HCT116 (cell line): Measurements from ENCODE around the gene RASA2. TPM values are rescaled to one million over a fixed set of nuclear protein-coding genes. Genes with fewer than 3 reads are reported as not detected.
"Not testable (repeated sequence)": the region's sequence is repeated elsewhere in the genome, so short reads cannot be mapped to it uniquely, and the experiment has no call there.

Source experiments
- ATAC-seq: fragments of 200-7000 bp; cut with Tn5 transposase; 2 replicates; pipeline ENCODE4 v1.9.1; 2020; ENCODE audit warnings: mild to moderate bottlenecking, moderate library complexity
- BruUV-seq: library from RNA; stranded (reverse); fragments of 400-500 nt; replicated peaks from 2 replicates; lab custom pipeline; 2021; lab: Mats Ljungman, UMichigan
- CTCF ChIA-PET: fragments of 300-600 bp; sonication (Branson Sonifier 250); formaldehyde crosslinking; loops from one replicate; lab custom pipeline; 2021; ENCODE audit warnings: antibody characterized with exemption; lab: Charles Lee
- POLR2A ChIA-PET: fragments of 300-600, 350-600 bp; sonication (Branson Sonifier 250); formaldehyde crosslinking; loops from one replicate; lab custom pipeline; 2021; ENCODE audit warnings: antibody characterized with exemption; lab: Charles Lee
- RAD21 ChIA-PET, 2 experiments: fragments of 300-600 bp; sonication (Branson Sonifier 250); formaldehyde crosslinking; loops; one replicate each; lab custom pipeline; 2023; ENCODE audit warnings: low total read pairs in 2 of 2; ENCODE audit not compliant: uncharacterized antibody in 2 of 2, unreplicated experiment in 2 of 2, low non-redundant PET in 1 of 2; lab: Charles Lee
- DNase-seq: peaks from one replicate; pipeline ENCODE4 v3.0.0-alpha.2; 2010; ENCODE audit warnings: low read depth, low spot score
- H2AFZ ChIP-seq: fragments of 200-600 bp; shearing (Covaris generic), sonication (generic); 2 replicates; pipeline ENCODE4 v1.6.1; 2017; ENCODE audit warnings: low read depth, mixed run types, mixed read lengths, antibody characterized with exemption, low read length; ENCODE audit not compliant: poor library complexity, severe bottlenecking
- H3K27ac ChIP-seq: 2 replicates; pipeline ENCODE4 v1.5.1; 2012; ENCODE audit warnings: low read depth, low read length
- H3K27me3 ChIP-seq: fragments of 200-600 bp; sonication (generic); 2 replicates; pipeline ENCODE4 v1.6.1; 2016; ENCODE audit warnings: mixed run types, low read length, mixed read lengths; ENCODE audit not compliant: insufficient read depth
- H3K36me3 ChIP-seq, 2 experiments: fragments of 200-500 bp in 1 of 2; fragments of 200-600 bp in 1 of 2; sonication (Bioruptor generic) in 1 of 2; sonication (generic) in 1 of 2; 2 replicates each; pipeline versions ENCODE4 v1.5.1 to v1.6.1; 2014 to 2016; ENCODE audit warnings: low read length in 2 of 2, inconsistent platforms in 1 of 2, mixed read lengths in 1 of 2, mixed run types in 1 of 2; ENCODE audit not compliant: insufficient read depth in 2 of 2, control insufficient read depth in 1 of 2
- H3K4me1 ChIP-seq, 2 experiments: fragments of 200-600 bp in 1 of 2; sonication (generic) in 1 of 2; 2 replicates each; pipeline versions ENCODE4 v1.5.1 to v1.6.1; 2012 to 2017; ENCODE audit warnings: low read length in 2 of 2, inconsistent platforms in 1 of 2, mild to moderate bottlenecking in 1 of 2, mixed read lengths in 1 of 2, mixed run types in 1 of 2, moderate library complexity in 1 of 2; ENCODE audit not compliant: insufficient read depth in 2 of 2, control insufficient read depth in 1 of 2
- H3K4me2 ChIP-seq: fragments of 200-600 bp; sonication (generic); 2 replicates; pipeline ENCODE4 v1.6.1; 2017; ENCODE audit warnings: mixed run types, low read length, mixed read lengths
- H3K4me3 ChIP-seq, 2 experiments: fragments of 200-600 bp in 1 of 2; sonication (generic) in 1 of 2; replicated peaks in 1 of 2; 2 replicates each; pipeline ENCODE4 v1.5.1; 2011 to 2016; ENCODE audit warnings: low read length in 2 of 2, control low read depth in 1 of 2, low read depth in 1 of 2, mild to moderate bottlenecking in 1 of 2, mixed read lengths in 1 of 2, mixed run types in 1 of 2
- H3K79me2 ChIP-seq: fragments of 200-600 bp; sonication (generic); 2 replicates; pipeline ENCODE4 v1.6.1; 2017; ENCODE audit warnings: mild to moderate bottlenecking, mixed run types, low read length, moderate library complexity, mixed read lengths; ENCODE audit not compliant: insufficient read depth
- H3K9ac ChIP-seq: fragments of 200-600 bp; sonication (generic); 2 replicates; pipeline ENCODE4 v1.6.1; 2016; ENCODE audit warnings: low read length, mixed read lengths
- H3K9me2 ChIP-seq: fragments of 200-600 bp; sonication (generic), shearing (Covaris generic); 2 replicates; pipeline ENCODE4 v1.6.1; 2017; ENCODE audit warnings: mixed run types, mild to moderate bottlenecking, moderate library complexity; ENCODE audit not compliant: insufficient read depth
- H3K9me3 ChIP-seq, 2 experiments: fragments of 200-500 bp in 1 of 2; fragments of 200-600 bp in 1 of 2; sonication (Bioruptor generic) in 1 of 2; sonication (generic) in 1 of 2; 2 replicates each; pipeline ENCODE4 v1.6.1; 2014 to 2017; ENCODE audit warnings: low read length in 2 of 2, mixed read lengths in 2 of 2, inconsistent platforms in 1 of 2, low read depth in 1 of 2, mild to moderate bottlenecking in 1 of 2, mixed run types in 1 of 2, moderate library complexity in 1 of 2; ENCODE audit not compliant: control insufficient read depth in 1 of 2, insufficient read depth in 1 of 2
- H4K20me1 ChIP-seq: fragments of 200-600 bp; sonication (generic), shearing (Covaris generic); 2 replicates; pipeline ENCODE4 v1.6.1; 2017; ENCODE audit warnings: mixed run types, mild to moderate bottlenecking, moderate library complexity; ENCODE audit not compliant: insufficient read depth
- EGR1 ChIP-seq: IDR thresholded peaks from 2 replicates; pipeline ENCODE4 v1.6.1; 2012; ENCODE audit warnings: low read depth
- JUND ChIP-seq: IDR thresholded peaks from 2 replicates; pipeline ENCODE4 v1.6.1; 2012
- MAX ChIP-seq: IDR thresholded peaks from 2 replicates; pipeline ENCODE4 v1.6.1; 2012
- TCF7L2 ChIP-seq: IDR thresholded peaks from 2 replicates; pipeline ENCODE4 v1.7.0; 2011; ENCODE audit warnings: borderline replicate concordance, inconsistent platforms; ENCODE audit not compliant: insufficient read depth, insufficient read length; ENCODE audit errors: extremely low read depth
- ZFX ChIP-seq: fragments of 450-650 bp; IDR thresholded peaks from 2 replicates; pipeline ENCODE4 v1.6.1; 2017
- intact Hi-C: fragments of 100-400 bp; cut with micrococcal nuclease; formaldehyde crosslinking; loops from 2 replicates; pipeline ENCODE4 v1.10.0; 2022
- total RNA-seq: library from RNA; stranded (reverse); gene quantifications from one replicate; pipeline ENCODE4 v1.2.1, GENCODE V29; 2021; ENCODE audit not compliant: unreplicated experiment

The RASA2 gene
- total RNA-seq, 1 experiment from 2014 or later, result 12.8 TPM

GRCh38 chr3:141493184-141493583 is 6.4 kb downstream of the RASA2 start:
- POLR2A ChIA-PET, result no interaction called here

GRCh38 chr3:141497589-141497988 is 10.8 kb downstream of the RASA2 start:
- BruUV-seq, H2AFZ ChIP-seq, CTCF ChIA-PET, H3K27me3 ChIP-seq, H4K20me1 ChIP-seq, H3K4me3 ChIP-seq, H3K4me1 ChIP-seq, DNase-seq, H3K9me3 ChIP-seq, H3K9me2 ChIP-seq, RAD21 ChIA-PET, intact Hi-C loops, H3K9ac ChIP-seq, H3K4me2 ChIP-seq, H3K36me3 ChIP-seq, POLR2A ChIA-PET, H3K27ac ChIP-seq, ATAC-seq: not testable (repeated sequence)
- H3K79me2 ChIP-seq, result peaks cover 78% of the 10 kb centered on the region

More at GRCh38 chr3:141493184-141493583, 6.4 kb downstream of the RASA2 start:
- H3K9me2 ChIP-seq, result no peaks in the 10 kb centered on the region
- ATAC-seq (no peak), DNase-seq (no peak)
- no peak overlapping the region for H3K4me2 ChIP-seq
- no peak overlapping the region for H2AFZ ChIP-seq
- TF ChIP-seq MAX, result no peak
- no peak for TF ChIP-seq TCF7L2
- TF ChIP-seq JUND, result no peak
- no peak for TF ChIP-seq ZFX
- no peak for TF ChIP-seq EGR1
- H3K79me2 ChIP-seq, result peaks cover 81% of the 10 kb centered on the region
- peaks cover 2 to 7% of the 10 kb centered on the region in 2 experiments; a peak in 3 of 4 replicates for H3K4me1 ChIP-seq
- H3K9me3 ChIP-seq, result no peaks in the 10 kb centered on the region
- ChIA-PET RAD21 (no interaction called here), CTCF (no interaction called here)
- peaks cover 16% of the 10 kb centered on the region; the same call in 1 of the 2 replicates for H4K20me1 ChIP-seq
- no peaks in the 10 kb centered on the region for H3K27me3 ChIP-seq
- H3K27ac ChIP-seq, result no peak overlapping the region
- H3K9ac ChIP-seq, result no peak overlapping the region
- H3K4me3 ChIP-seq, result no peak overlapping the region
- intact Hi-C loops, result no loop called here
- H3K36me3 ChIP-seq, result no peaks in the 10 kb centered on the region
- no TSS peak for BruUV-seq
